Medulla oblongata (tissue), 1 donor: ENCODE measurements around the gene EFCAB13.
A peak's percentile ranks its signal among the peaks of the same experiment; 100 is the strongest.

Experiments
- DNase-seq: peaks from one replicate; pipeline ENCODE4 v3.0.0-alpha.2; 2015; ENCODE audit errors: extremely low spot score

EFCAB13 gene

GRCh38 chr17:47295037-47295873, 28.5 kb upstream of the EFCAB13 start:
- peak; percentile 83 for DNase-seq

GRCh38 chr17:47295874-47296255, 27.9 kb upstream of the EFCAB13 start:
- DNase-seq, result peak; percentile 45

- no peak for DNase-seq
Observed at GRCh38 chr17:47297661-47298400, 25.9 kb upstream of the EFCAB13 start.

- no peak for DNase-seq
Observed at GRCh38 chr17:47298712-47299111, 25.0 kb upstream of the EFCAB13 start.

- no peak for DNase-seq
Observed at GRCh38 chr17:47299239-47299910, 24.4 kb upstream of the EFCAB13 start.

GRCh38 chr17:47300718-47301117, 23.0 kb upstream of the EFCAB13 start:
- DNase-seq, result no peak

GRCh38 chr17:47301161-47301560, 22.6 kb upstream of the EFCAB13 start:
- no peak for DNase-seq

GRCh38 chr17:47301831-47302230, 21.9 kb upstream of the EFCAB13 start:
- no peak for DNase-seq

- DNase-seq, result no peak
Observed at GRCh38 chr17:47304186-47304585, 19.6 kb upstream of the EFCAB13 start.

GRCh38 chr17:47305302-47305923, 18.3 kb upstream of the EFCAB13 start:
- DNase-seq, result no peak

- no peak for DNase-seq
Observed at GRCh38 chr17:47310186-47310733, 13.5 kb upstream of the EFCAB13 start.

- no peak for DNase-seq
Observed at GRCh38 chr17:47311420-47311819, 12.3 kb upstream of the EFCAB13 start.

GRCh38 chr17:47315451-47316266, 8.1 kb upstream of the EFCAB13 start:
- peak; percentile 82 for DNase-seq

- DNase-seq, result no peak
Observed at GRCh38 chr17:47316311-47316710, 7.4 kb upstream of the EFCAB13 start.

GRCh38 chr17:47317119-47317518, 6.6 kb upstream of the EFCAB13 start:
- no peak for DNase-seq

- no peak for DNase-seq
Observed at GRCh38 chr17:47318197-47318918, 5.4 kb upstream of the EFCAB13 start.

GRCh38 chr17:47320879-47321502, 2.8 kb upstream of the EFCAB13 start:
- DNase-seq, result no peak

- DNase-seq, result peak; percentile 42
Observed at GRCh38 chr17:47324224-47325020, 667 bp downstream of the EFCAB13 start.

- no peak for DNase-seq
Observed at GRCh38 chr17:47325176-47325575, 1.4 kb downstream of the EFCAB13 start.
